GM12865 (cell line): Measurements from ENCODE around the gene BHLHE23.

Experiments used
- DNase-seq: peaks from one replicate; pipeline ENCODE4 v3.0.0; 2010; ENCODE audit warnings: low read depth
- H3K4me3 ChIP-seq: 2 replicates; pipeline ENCODE4 v1.5.1; 2011; ENCODE audit warnings: mild to moderate bottlenecking, low read depth, low read length, control low read depth
- TF ChIP-seq, protein P1 (sequence below): IDR thresholded peaks from 2 replicates; pipeline ENCODE4 v1.5.1; 2011; ENCODE audit warnings: low read length, control low read depth, low read depth, inconsistent platforms; ENCODE audit not compliant: insufficient read depth; ENCODE audit errors: missing control alignments

Gene BHLHE23

GRCh38 chr20:63017076-63017825 is 10.5 kb upstream of the BHLHE23 start:
- TF ChIP-seq, protein P1, sequence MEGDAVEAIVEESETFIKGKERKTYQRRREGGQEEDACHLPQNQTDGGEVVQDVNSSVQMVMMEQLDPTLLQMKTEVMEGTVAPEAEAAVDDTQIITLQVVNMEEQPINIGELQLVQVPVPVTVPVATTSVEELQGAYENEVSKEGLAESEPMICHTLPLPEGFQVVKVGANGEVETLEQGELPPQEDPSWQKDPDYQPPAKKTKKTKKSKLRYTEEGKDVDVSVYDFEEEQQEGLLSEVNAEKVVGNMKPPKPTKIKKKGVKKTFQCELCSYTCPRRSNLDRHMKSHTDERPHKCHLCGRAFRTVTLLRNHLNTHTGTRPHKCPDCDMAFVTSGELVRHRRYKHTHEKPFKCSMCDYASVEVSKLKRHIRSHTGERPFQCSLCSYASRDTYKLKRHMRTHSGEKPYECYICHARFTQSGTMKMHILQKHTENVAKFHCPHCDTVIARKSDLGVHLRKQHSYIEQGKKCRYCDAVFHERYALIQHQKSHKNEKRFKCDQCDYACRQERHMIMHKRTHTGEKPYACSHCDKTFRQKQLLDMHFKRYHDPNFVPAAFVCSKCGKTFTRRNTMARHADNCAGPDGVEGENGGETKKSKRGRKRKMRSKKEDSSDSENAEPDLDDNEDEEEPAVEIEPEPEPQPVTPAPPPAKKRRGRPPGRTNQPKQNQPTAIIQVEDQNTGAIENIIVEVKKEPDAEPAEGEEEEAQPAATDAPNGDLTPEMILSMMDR, result no peak
- DNase-seq, result no peak
- H3K4me3 ChIP-seq, result no peak overlapping the region

DNA sequence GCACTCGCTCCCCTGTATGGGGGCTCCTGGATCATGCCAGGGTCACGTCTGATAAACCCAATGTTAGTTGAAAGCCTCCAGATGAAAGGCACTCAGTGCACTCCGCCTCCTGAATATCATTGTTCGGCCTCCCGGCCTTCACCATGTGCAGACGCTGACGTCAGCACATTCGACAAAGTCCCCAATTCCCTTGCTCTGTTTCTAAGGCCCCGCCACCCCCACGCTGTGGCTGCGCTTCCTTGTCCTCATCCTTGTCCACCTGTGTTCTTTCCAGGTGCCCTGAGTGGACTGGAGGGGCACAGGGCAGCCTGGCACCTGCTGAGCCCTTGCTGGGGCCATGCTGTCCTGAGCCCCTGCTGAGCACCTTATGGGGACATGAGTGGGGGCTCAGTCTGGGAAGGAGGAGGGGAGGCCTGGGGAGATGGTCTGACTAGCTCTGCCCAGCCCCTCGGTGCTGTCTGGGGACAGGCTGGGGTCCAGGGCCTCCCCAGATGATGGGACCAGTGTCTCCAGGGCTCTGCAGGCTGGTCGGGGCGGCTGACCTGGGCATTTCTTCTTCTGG is 9.8 kb upstream of the BHLHE23 start:
- DNase-seq, result no peak
- TF ChIP-seq, protein P1, result no peak
- no peak overlapping the region for H3K4me3 ChIP-seq

DNA sequence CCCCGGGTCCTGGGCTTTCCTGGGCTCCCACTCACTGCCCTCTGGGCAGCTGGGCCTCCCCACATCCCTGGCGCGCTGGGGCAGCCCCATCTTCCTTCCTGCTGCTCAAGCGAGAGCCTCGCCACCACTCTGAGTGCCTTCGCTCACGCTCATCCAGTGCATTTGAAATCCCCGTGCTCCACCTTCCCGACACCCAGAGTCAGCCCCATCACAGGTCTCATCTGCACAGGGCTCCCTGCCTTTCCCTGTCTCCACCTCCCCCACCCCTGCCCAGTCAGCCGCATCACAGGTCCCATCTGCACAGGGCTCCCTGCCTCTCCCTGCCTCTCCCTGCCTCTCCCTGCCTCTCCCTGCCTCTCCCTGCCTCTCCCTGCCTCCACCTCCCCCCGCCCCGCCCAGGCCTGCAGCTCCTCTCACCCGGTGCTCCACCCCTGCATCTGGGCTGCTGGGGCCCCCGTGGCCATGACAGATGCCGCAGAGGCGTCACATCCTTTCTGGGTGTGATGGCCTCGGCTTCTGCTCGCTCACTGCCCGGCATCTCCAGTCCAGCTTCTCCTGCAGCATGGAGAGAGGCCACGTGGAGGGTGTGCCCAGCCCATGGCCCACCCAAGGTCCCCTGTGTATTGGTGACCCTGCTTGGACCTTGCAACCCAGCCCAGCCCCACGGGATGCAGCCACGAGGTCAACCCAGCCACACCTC is 9.0 kb upstream of the BHLHE23 start:
- TF ChIP-seq, protein P1, result no peak
- no peak for DNase-seq
- peak overlapping the region; percentile 43 for H3K4me3 ChIP-seq

- peak overlapping the region; percentile 43 for H3K4me3 ChIP-seq
- no peak for DNase-seq
- TF ChIP-seq, protein P1, result no peak
Observed at GRCh38 chr20:63015147-63015661, 8.4 kb upstream of the BHLHE23 start.

- peak; percentile 57 for DNase-seq
- H3K4me3 ChIP-seq, result peak overlapping the region; percentile 43
- TF ChIP-seq, protein P1, result no peak
Observed at GRCh38 chr20:63014710-63015109, 7.9 kb upstream of the BHLHE23 start.

GRCh38 chr20:63014287-63014686 is 7.5 kb upstream of the BHLHE23 start:
- peak overlapping the region; percentile 21 for H3K4me3 ChIP-seq
- TF ChIP-seq, protein P1, result no peak
- no peak for DNase-seq
